C4-2B (cell line): ENCODE results near the gene C4orf50.

Experiments
- CTCF ChIP-seq: fragments of 450-650 bp; conservative IDR thresholded peaks from 2 replicates; pipeline ENCODE4 v1.5.1; 2017; ENCODE audit warnings: mild to moderate bottlenecking
- ZFX ChIP-seq: fragments of 450-650 bp; IDR thresholded peaks from 2 replicates; pipeline ENCODE4 v1.6.1; 2017

- TF ChIP-seq CTCF (no peak), ZFX (no peak)
Measured at GRCh38 chr4:6013564-6013963, 4.7 kb downstream of the C4orf50 start.
